Activated T-helper 9 cell treated with anti-CD3 and anti-CD28 coated beads, Interleukin-2, amount 50 U/mL, for 16 hours (primary cell): ENCODE measurements around the gene CDKAL1.
"Not testable (repeated sequence)": the region's sequence is repeated elsewhere in the genome, so short reads cannot be mapped to it uniquely, and the experiment has no call there.

ENCODE experiments used
- DNase-seq: peaks from one replicate; pipeline ENCODE4 v3.0.0-alpha.2; 2020; ENCODE audit warnings: low read depth

CDKAL1 gene

GRCh38 chr6:21031182-21031581 lies 496.9 kb downstream of the CDKAL1 start:
- DNase-seq, result no peak

GRCh38 chr6:21033084-21033483 lies 498.8 kb downstream of the CDKAL1 start:
- no peak for DNase-seq

GRCh38 chr6:21033575-21034026 lies 499.3 kb downstream of the CDKAL1 start:
- DNase-seq, result no peak

GRCh38 chr6:21034345-21034744 lies 500.1 kb downstream of the CDKAL1 start:
- no peak for DNase-seq

- no peak for DNase-seq
These were observed 503.2 kb downstream of the CDKAL1 start for GRCh38 chr6:21037453-21037852.

GRCh38 chr6:21039926-21040325 lies 505.7 kb downstream of the CDKAL1 start:
- DNase-seq, result no peak

GRCh38 chr6:21045135-21045700 lies 511.0 kb downstream of the CDKAL1 start:
- DNase-seq, result no peak

- no peak for DNase-seq
These were observed 512.0 kb downstream of the CDKAL1 start for GRCh38 chr6:21046276-21046675.

GRCh38 chr6:21048047-21048446 lies 513.8 kb downstream of the CDKAL1 start:
- no peak for DNase-seq

- DNase-seq, result no peak
These were observed 514.9 kb downstream of the CDKAL1 start for GRCh38 chr6:21049148-21049547.

- DNase-seq, result no peak
These were observed 515.3 kb downstream of the CDKAL1 start for GRCh38 chr6:21049572-21049971.

- no peak for DNase-seq
These were observed 516.7 kb downstream of the CDKAL1 start for GRCh38 chr6:21050935-21051334.

GRCh38 chr6:21051777-21052176 lies 517.5 kb downstream of the CDKAL1 start:
- no peak for DNase-seq

- DNase-seq, result no peak
These were observed 519.4 kb downstream of the CDKAL1 start for GRCh38 chr6:21053612-21054011.

GRCh38 chr6:21055480-21055879 lies 521.2 kb downstream of the CDKAL1 start:
- DNase-seq, result not testable (repeated sequence)

GRCh38 chr6:21061892-21062291 lies 527.6 kb downstream of the CDKAL1 start:
- no peak for DNase-seq

- DNase-seq, result no peak
These were observed 530.6 kb downstream of the CDKAL1 start for GRCh38 chr6:21064756-21065340.

GRCh38 chr6:21067521-21067920 lies 533.3 kb downstream of the CDKAL1 start:
- DNase-seq, result no peak

GRCh38 chr6:21070620-21071019 lies 536.4 kb downstream of the CDKAL1 start:
- DNase-seq, result no peak

GRCh38 chr6:21071780-21072468 lies 537.7 kb downstream of the CDKAL1 start:
- DNase-seq, result no peak

- DNase-seq, result no peak
These were observed 539.1 kb downstream of the CDKAL1 start for GRCh38 chr6:21073318-21073839.

- no peak for DNase-seq
These were observed 540.2 kb downstream of the CDKAL1 start for GRCh38 chr6:21074484-21074883.

- DNase-seq, result no peak
These were observed 541.7 kb downstream of the CDKAL1 start for GRCh38 chr6:21075986-21076385.
